HG02798 (cell line): Measurements from ENCODE around the gene TRIM7.
A peak's percentile ranks its signal among the peaks of the same experiment; 100 is the strongest.
"Not testable (repeated sequence)": the region's sequence is repeated elsewhere in the genome, so short reads cannot be mapped to it uniquely, and the experiment has no call there.

Experiments
- ATAC-seq: cut with Tn5 transposase; IDR thresholded peaks from one replicate; pipeline ENCODE4 v1.9.1; 2021; ENCODE audit warnings: mild to moderate bottlenecking; ENCODE audit not compliant: unreplicated experiment, poor library complexity

The TRIM7 gene

GRCh38 chr5:181215997-181216989 lies 11.3 kb upstream of the TRIM7 start:
- ATAC-seq = no peak

- ATAC-seq = not testable (repeated sequence)
Measured at GRCh38 chr5:181214249-181214648, 9.3 kb upstream of the TRIM7 start.

GRCh38 chr5:181212934-181213333 lies 7.9 kb upstream of the TRIM7 start:
- no peak for ATAC-seq

- no peak for ATAC-seq
Measured at GRCh38 chr5:181212080-181212479, 7.1 kb upstream of the TRIM7 start.

- no peak for ATAC-seq
Measured at GRCh38 chr5:181211208-181211607, 6.2 kb upstream of the TRIM7 start.

GRCh38 chr5:181210698-181211097 lies 5.7 kb upstream of the TRIM7 start:
- ATAC-seq = not testable (repeated sequence)

- not testable (repeated sequence) for ATAC-seq
Measured at GRCh38 chr5:181210148-181210547, 5.2 kb upstream of the TRIM7 start.

- not testable (repeated sequence) for ATAC-seq
Measured at GRCh38 chr5:181209006-181209405, 4.0 kb upstream of the TRIM7 start.

- no peak for ATAC-seq
Measured at GRCh38 chr5:181207960-181208253, 2.9 kb upstream of the TRIM7 start.

GRCh38 chr5:181207214-181207959 lies 2.4 kb upstream of the TRIM7 start:
- peak; percentile 49 for ATAC-seq

- no peak for ATAC-seq
Measured at GRCh38 chr5:181205761-181206649, 1.0 kb upstream of the TRIM7 start.

GRCh38 chr5:181204113-181204825 lies 727 bp downstream of the TRIM7 start:
- no peak for ATAC-seq

GRCh38 chr5:181203777-181204112 lies 1.3 kb downstream of the TRIM7 start:
- ATAC-seq = no peak

- no peak for ATAC-seq
Measured at GRCh38 chr5:181203093-181203711, 1.8 kb downstream of the TRIM7 start.

GRCh38 chr5:181200816-181201215 lies 4.2 kb downstream of the TRIM7 start:
- ATAC-seq = no peak

- no peak for ATAC-seq
Measured at GRCh38 chr5:181199881-181200638, 4.9 kb downstream of the TRIM7 start.

GRCh38 chr5:181198905-181199519 lies 6.0 kb downstream of the TRIM7 start:
- ATAC-seq = peak; percentile 72

- no peak for ATAC-seq
Measured at GRCh38 chr5:181198106-181198685, 6.8 kb downstream of the TRIM7 start.
